ENCODE measurements around the gene ASB1. TPM values are rescaled to one million over a fixed set of nuclear protein-coding genes. Genes with fewer than 3 reads are reported as not detected.

Gene ASB1
- total RNA-seq, 2 experiments from 2014 or later = 14.3 to 19.6 TPM

- Mint-ChIP-seq H3K4me3 (no peak overlapping the region), H3K36me3 (ENCODE audit: low read depth) (peaks cover 18% of the 10 kb centered on the region), H3K27me3 (no peaks in the 10 kb centered on the region), H3K9me3 (peaks cover 14% of the 10 kb centered on the region), H3K4me1 (ENCODE audit: low read depth) (no peaks in the 10 kb centered on the region), H3K27ac (no peak overlapping the region)
- intact Hi-C loops (cut with DNase I, micrococcal nuclease) = no loop called here
- Histone ChIP-seq H3K9me3 (ENCODE audit: control insufficient read depth in 1 of 2, insufficient read depth in 1 of 2, low read length in 2 of 2) (peaks cover 6 to 20% of the 10 kb centered on the region in 2 experiments), H3K4me1 (ENCODE audit: insufficient read depth, low read length) (no peaks in the 10 kb centered on the region), H3K27ac (ENCODE audit: low read depth in 1 of 2, low read length in 2 of 2) (no peak overlapping the region), H3K27me3 (ENCODE audit: control insufficient read depth in 1 of 2, insufficient read depth in 2 of 2, low read length in 2 of 2) (no peaks in the 10 kb centered on the region), H3K36me3 (ENCODE audit: insufficient read depth, low read length) (no peaks in the 10 kb centered on the region), H3K4me3 (ENCODE audit: low read length) (no peak overlapping the region)
- ATAC-seq (ENCODE audit: poor library complexity) (no peak), DNase-seq (no peak)
- CTCF ChIA-PET = no interaction called here
- POLR2A ChIA-PET = no interaction called here
- TF ChIP-seq CTCF (IDR thresholded peaks at IDR 0.05) = no peak
These were observed 56.3 kb downstream of the ASB1 start for GRCh38 chr2:238483021-238483420.

GRCh38 chr2:238483656-238484055 is 56.9 kb downstream of the ASB1 start:
- Histone ChIP-seq H3K4me3 (ENCODE audit: low read length) (no peak overlapping the region), H3K27me3 (ENCODE audit: control insufficient read depth in 1 of 2, insufficient read depth in 2 of 2, low read length in 2 of 2) (no peaks in the 10 kb centered on the region), H3K36me3 (ENCODE audit: insufficient read depth, low read length) (no peaks in the 10 kb centered on the region), H3K27ac (ENCODE audit: low read depth in 1 of 2, low read length in 2 of 2) (no peak overlapping the region), H3K4me1 (ENCODE audit: insufficient read depth, low read length) (no peaks in the 10 kb centered on the region), H3K9me3 (ENCODE audit: control insufficient read depth in 1 of 2, insufficient read depth in 1 of 2, low read length in 2 of 2) (peaks cover 6 to 20% of the 10 kb centered on the region in 2 experiments)
- DNase-seq (no peak), ATAC-seq (ENCODE audit: poor library complexity) (no peak)
- H3K4me3 Mint-ChIP-seq = no peak overlapping the region
- peaks cover 12% of the 10 kb centered on the region for H3K36me3 Mint-ChIP-seq (ENCODE audit: low read depth)
- CTCF ChIA-PET = no interaction called here
- POLR2A ChIA-PET = no interaction called here
- no peak for TF ChIP-seq CTCF (IDR thresholded peaks at IDR 0.05)
- H3K9me3 Mint-ChIP-seq = peaks cover 11% of the 10 kb centered on the region
- no peak overlapping the region for H3K27ac Mint-ChIP-seq
- H3K27me3 Mint-ChIP-seq = no peaks in the 10 kb centered on the region
- intact Hi-C loops (cut with DNase I, micrococcal nuclease) = no loop called here
- no peaks in the 10 kb centered on the region for H3K4me1 Mint-ChIP-seq (ENCODE audit: low read depth)

DNA sequence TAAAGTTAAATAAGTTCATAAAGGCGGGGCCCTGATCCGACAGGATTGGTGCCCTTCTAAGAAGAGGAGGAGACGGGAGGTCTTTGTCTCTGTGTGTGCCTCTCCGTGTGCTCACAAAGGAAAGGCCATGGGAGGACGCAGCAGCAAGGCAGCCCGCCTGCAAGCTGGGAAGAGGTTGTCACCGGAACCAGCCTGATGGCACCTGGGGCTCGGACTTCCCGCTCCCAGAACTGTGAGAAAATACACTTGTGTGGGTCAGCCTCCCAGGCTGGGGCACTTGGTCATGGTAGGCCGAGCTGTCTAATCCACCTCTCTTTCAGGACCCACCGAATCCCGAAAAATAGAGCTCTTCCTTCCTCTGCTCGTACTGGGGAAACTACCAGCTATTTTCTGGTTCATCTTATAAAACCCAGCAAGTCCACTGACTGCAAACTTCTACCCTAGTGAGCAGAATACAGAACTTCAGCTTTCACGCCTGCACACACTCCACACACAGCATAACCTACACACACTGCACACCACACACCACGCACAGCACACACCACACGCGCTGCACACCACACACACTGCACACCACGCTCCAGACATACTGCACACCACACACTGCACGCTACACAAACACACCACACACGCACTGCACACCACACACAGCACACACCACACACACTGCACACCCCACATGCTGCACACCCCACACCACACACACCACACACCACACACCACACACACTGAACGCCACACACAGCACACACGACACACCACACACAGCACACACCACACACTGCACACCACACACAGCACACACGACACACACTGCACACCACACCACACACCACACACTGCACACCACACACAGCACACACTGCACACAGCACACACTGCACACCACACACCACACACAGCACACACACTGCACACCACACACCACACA is 58.1 kb downstream of the ASB1 start:
- no peak for TF ChIP-seq CTCF (IDR thresholded peaks at IDR 0.05)
- CTCF ChIA-PET = interaction anchor here (0.7 kb wide), 1 partner anchor 14 kb away, joined by 3 read pairs; no protein-coding TSS in a partner anchor
- Mint-ChIP-seq H3K27me3 (no peaks in the 10 kb centered on the region), H3K36me3 (ENCODE audit: low read depth) (peaks cover 8% of the 10 kb centered on the region), H3K4me1 (ENCODE audit: low read depth) (no peaks in the 10 kb centered on the region), H3K9me3 (peaks cover 11% of the 10 kb centered on the region), H3K27ac (no peak overlapping the region), H3K4me3 (no peak overlapping the region)
- intact Hi-C loops (cut with DNase I, micrococcal nuclease) = no loop called here
- H3K36me3 ChIP-seq (ENCODE audit: insufficient read depth, low read length) = no peaks in the 10 kb centered on the region
- DNase-seq = no peak
- no peak overlapping the region for H3K27ac ChIP-seq (ENCODE audit: low read depth in 1 of 2, low read length in 2 of 2)
- H3K4me3 ChIP-seq (ENCODE audit: low read length) = no peak overlapping the region
- POLR2A ChIA-PET = no interaction called here
- H3K4me1 ChIP-seq (ENCODE audit: insufficient read depth, low read length) = no peaks in the 10 kb centered on the region
- peaks cover 6 to 16% of the 10 kb centered on the region in 2 experiments for H3K9me3 ChIP-seq (ENCODE audit: control insufficient read depth in 1 of 2, insufficient read depth in 1 of 2, low read length in 2 of 2)
- ATAC-seq (ENCODE audit: poor library complexity) = no peak
- no peaks in the 10 kb centered on the region for H3K27me3 ChIP-seq (ENCODE audit: control insufficient read depth in 1 of 2, insufficient read depth in 2 of 2, low read length in 2 of 2)

All from CD4-positive, alpha-beta T cell (primary cell).